Activated CD4-positive, alpha-beta T cell treated with anti-CD3 and anti-CD28 coated beads, Interleukin-2, amount 50 U/mL, for 4 hours (primary cell): ENCODE measurements around the gene SAMD13.

Source experiments
- DNase-seq, 2 experiments: peaks; one replicate each; pipeline ENCODE4 v3.0.0-alpha.2; 2020

SAMD13 gene

DNA sequence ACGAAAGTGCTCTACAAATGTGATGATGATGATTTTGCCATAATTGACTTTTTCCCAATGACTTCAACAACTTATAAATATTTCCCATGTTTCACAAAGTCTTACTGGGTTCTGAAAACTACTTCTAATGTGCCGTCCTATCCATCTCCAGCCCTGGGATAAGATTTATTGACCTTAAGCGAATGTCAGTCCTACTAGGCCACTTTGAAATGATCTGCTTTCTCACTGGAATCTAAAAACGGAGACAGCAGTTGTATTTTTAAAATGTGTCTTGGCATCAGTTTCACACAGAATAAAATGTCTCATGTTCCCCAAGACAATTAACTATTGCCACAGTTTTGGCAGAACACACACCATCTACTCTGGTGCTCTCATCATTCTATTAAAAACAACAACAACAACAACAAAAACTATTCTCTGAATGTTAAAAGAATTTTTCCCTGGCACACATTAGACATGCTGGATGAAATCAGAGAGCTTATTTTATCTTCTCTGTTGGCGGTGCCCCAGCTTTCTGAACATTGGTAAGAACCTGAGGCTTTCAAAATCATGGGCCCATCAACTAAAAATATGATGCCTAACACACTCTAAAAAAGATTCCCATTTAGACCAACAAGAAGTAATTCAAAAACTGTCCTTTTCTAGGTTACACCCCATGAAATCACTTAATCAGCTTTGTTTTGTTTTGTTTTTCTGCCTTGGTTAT is 73.6 kb downstream of the SAMD13 start:
- no peak for DNase-seq

DNA sequence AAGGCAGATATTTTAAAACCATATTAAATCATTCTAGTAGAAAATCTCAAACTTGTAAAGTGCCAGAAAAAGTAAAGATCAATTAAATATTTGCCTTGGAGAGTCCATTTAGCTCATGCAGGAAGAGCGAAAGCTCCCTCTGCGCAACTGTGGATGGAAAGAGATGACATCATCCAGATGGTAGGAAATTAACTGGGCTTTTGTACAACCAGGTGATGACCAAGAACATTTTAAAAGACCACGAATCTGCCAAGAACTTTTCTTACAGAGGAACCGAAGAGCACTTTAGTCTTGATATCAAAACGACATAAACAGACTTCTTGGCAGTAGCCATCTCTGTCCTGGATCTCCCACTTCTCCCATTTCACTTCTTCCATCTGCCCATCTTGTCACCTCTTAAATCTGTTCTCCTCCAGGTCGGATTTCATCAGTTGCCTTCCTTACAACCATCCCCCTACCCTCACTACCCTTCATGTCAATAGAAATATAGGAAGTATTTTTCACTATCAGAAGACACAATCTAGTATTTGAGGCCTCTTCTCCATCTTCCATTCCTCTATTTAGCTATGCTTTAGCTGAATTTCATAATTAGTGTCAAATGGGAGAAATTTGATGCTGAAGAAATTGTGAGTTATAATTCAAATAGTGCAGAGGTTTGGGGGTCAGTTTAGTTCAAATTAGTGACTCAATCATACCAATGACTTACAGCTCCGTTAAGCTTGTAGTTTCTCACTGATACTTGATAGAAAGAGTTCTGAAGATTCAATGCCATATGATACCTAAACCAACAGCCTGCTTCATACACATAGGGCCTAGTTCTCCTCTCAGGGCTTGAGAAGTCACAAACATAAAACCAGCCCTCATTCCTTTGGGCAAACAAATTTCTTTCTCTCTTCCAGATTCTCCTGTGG is 74.7 kb downstream of the SAMD13 start:
- DNase-seq, result no peak

DNA sequence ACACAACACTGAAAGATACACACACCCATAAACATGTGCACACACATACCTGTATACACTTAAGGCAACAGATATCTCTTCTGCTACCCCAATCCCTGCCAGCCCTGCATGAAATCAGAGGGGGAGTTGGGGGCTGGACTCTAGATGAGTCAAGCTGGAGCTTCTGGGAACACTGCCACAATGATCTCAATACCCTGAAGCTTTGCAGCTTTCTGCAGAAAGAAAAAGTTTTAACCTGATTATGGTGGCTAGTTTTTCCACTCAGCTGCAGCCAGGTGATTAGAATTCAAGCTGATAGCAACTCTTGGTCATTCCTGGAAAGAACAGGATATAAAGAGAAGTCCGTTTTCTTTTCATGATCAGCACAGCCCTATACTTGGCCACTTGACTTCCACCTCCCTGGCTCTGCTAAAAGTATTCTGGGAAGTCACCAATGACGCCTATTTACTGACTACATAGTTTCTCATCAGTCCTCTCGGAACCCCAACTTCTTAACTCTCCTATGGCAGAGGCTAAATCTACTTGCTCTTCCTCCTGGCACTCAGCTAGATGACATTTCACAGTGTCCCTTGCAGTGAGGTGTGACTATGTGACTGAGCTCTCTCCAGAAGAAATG is 76.1 kb downstream of the SAMD13 start:
- DNase-seq, result no peak

DNA sequence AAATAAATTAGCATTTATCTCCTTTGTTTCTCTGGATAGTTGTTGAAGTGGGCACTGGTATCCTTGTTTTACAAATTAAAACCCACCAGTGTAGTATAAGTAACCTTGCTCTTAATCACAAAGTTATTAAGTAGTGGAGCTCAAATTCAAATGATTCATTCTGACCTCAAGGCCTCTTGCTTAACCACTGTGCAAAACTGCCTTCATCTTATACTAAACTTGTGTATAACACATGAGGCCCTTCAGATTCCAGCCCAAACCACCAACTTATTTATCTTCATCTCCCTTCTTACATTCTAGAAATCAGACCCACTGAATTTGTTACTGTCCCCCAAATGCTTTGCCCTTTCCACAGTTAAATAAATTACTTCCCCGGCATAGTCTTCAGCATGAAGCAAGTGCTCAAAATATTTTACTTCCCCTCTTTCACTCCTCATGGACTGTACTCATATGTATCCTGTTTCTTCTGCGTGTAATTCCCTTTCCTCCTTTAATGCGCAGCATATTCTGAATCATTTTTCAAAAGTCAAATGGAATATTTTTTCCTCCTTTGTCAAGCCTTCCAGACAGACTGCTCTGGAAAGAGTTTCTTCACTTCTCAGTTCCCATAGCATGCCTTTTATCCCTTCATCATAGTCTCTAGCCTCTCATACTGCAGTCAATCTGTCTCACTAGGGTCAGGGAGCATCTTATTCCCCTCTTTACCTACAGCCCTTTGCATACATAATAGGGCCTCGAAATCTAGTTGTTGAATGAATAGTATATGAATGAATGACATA is 77.8 kb downstream of the SAMD13 start:
- no peak for DNase-seq

DNA sequence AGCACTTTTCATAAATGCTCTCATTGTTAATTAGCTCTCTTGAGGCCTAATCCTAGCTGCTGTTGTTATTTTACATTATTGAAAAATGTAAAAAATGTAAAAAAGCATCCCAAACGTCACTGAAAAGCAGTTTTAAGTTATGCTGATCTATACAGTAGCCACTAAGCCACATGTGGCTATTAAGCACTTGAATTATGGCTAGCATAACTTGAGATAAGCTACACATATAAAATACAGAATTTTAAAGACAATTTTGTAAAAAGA is 78.3 kb downstream of the SAMD13 start:
- no peak for DNase-seq

DNA sequence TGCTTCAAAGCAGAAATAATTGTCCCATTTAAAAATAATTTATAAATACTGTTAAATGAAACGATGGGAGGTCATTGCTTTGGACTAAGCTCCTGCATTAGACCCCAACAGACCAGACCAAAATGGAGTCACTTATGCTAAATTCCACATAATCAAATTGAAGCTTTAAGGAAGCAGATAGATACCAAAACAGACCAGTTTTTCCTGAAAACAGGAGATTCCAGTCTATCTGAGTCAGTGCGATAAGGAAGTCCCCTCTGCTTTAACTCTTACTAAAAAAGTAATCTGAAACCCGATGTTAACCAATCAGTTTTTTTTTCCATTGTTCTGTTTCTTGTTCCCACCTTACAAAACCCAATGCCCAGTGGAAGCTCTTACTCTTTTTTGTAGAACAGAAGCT is 80.6 kb downstream of the SAMD13 start:
- no peak for DNase-seq

DNA sequence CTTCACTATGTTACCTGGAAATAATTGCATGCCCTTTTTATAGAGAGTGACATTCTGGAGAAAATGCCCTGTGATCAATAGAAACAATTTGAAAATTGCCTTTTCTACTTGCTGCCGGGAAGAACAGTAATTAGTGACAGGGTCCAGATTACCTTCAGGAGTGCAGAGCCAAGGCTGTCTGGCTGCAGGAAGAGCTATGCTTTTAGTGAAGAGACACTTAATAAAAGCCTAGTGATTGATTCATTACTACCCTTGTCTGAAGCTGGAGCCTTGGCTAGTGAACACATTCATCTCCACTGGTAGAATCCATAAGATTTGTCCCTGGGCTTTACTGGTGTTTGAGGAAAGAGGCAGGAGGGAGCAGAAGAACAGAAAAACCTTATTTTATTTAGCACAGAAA is 83.8 kb downstream of the SAMD13 start:
- no peak for DNase-seq

DNA sequence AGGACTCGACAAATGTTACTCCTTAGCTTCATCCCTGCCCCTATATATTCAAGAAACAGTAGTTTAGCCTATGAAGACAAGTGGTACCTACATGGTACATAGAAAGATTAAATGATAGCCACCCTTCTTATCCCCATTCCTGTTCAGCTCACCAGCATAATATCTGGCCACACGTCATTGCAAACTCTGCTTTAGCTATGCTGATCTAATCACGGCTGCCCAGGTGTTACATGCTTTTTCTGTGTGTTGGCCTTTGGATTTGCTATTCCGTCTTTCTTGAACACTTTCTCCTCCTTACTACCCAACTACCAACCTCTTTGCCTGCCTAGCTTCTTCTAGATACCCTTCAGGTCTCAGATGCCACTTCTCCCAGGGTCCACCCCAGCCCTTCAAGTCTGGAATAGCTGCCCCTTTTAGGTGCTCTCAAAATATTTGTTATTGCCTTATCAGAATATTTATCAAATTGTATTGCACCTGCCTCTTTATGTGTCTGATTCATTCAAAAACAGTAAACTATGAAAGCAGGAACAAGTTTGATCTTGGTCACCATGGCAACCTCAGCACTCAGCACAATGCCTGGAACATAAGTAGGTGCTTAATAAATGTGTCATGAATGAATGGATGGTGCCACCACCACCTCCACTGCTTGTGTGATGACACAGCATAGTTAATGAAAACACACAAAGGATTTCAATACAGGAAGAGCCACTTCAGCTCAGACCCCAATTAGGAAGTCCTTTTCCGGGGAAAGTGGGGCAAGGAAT is 85.4 kb downstream of the SAMD13 start:
- no peak for DNase-seq

DNA sequence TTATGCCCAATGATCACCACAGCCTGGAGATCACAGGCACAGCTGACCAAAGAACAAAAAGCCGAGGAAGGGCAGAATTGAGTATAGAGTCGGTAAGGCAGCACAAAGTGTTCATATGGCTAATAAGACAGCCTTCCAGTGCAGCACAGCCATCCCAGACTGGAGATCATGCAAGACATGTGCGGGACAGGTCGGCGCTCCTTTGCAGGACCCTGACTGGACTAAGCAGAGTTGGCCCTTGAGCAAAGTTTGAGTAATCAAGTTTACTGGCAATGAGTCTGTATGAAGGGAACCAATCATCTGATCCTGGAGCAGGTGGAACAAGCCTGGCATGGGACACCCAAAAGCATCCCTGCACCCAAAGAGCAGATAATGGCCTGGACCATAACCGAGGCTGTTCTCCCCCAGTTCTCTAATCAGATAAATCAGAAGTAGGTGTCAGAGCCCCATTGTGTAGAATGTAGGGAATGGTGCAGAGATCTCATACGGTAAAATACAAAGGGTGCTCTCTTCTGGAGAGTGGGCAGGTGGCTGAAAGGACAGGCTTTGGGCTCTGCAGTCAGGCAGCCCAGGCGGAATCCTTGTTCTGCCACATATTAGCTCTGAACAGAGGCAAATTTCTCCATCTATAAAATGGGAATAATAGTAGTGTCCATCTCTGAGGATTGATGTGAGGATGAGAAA is 86.1 kb downstream of the SAMD13 start:
- DNase-seq, result no peak

DNA sequence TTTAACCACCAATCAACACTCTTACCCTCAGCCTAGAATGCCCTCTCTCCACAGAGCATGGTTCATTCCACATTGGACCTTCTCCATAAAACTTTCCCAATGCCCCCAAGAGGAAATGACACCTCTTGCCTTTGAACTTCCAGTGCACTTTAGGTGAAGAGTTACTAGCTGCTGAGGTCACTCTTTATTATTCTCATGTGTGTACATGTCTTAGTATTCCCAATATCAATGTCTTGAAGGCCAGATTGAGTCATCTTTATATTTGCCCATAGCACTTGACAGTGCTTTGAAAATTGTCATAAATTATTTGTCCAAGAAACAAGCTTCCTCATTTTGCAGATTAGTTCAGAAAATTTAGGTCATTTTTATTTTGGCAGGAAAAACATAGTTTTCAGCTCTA is 88.7 kb downstream of the SAMD13 start:
- no peak for DNase-seq

DNA sequence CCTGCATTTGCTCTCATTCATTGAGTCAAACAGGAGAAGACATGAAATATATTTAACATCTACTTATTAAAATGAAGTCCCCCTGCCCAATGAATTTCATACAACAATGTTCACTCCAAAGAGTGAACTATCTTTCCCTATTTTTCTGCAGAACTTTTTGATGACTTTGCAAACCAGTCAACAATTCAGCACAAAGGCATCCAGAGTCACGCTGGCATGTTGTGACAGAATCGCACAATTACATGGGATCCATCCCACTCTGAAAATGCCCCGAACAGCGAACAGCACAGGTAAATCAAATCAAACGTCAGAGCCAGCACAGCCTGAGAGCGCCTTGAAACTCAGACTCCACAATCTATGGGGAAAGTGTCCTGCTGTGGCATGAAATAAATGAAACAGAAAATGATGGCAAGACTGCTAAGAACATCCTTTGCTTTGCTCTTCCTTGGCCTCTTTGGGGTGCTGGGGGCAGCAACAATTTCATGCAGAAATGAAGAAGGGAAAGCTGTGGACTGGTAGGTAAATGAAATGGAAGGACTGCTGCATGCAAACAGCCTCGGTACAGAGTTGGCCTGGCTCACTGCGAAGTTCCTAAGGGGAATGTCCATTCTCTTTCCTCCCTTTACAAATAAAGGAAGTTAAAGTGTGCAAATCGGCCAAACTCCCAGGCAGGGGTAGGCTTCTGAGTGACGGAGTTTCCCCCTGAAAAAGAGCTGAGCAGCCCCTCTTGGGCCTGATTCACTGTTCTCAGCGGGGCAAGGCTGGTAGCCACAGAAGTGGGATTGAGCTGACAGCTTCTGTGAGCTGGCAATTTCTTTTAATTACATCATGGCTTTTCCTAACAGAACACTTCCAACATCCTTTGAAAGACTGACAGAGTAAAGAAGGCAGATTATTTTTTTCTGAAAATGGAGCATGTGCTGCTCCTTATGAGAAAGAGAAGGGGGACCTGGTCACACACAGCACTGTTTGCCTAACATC is 97.0 kb downstream of the SAMD13 start, which contains the start of gene DNASE2B:
Gene DNASE2B (plus strand): TSS at position 310 of the 981 bp plus-strand sequence. CDS start 81 bp downstream, at position 391.
- DNase-seq, result no peak
